ENCODE results near the gene ELANE.

ELANE gene

DNA sequence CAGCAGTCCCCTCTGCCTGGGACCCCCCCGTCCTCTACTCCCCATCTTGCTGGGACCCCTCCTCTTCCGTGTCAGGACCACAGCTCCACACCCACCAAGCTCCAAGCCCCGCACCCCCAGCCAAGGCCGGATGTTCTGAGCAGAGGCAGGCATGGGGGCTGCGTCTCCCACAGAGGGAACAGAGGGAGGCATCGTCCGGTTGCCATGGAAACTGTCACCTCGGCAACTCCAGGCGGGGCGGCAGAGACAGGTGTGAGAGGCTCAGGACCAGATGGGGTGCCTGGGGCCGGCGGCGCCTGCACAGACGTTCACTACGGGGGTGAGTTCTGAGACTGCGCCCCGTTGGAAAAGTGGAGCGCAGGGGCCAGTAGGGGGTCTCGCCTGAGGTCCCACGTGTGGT, 46.6 kb downstream of the ELANE start:
- no peak for DNase-seq (ENCODE audit: low spot score)

DNA sequence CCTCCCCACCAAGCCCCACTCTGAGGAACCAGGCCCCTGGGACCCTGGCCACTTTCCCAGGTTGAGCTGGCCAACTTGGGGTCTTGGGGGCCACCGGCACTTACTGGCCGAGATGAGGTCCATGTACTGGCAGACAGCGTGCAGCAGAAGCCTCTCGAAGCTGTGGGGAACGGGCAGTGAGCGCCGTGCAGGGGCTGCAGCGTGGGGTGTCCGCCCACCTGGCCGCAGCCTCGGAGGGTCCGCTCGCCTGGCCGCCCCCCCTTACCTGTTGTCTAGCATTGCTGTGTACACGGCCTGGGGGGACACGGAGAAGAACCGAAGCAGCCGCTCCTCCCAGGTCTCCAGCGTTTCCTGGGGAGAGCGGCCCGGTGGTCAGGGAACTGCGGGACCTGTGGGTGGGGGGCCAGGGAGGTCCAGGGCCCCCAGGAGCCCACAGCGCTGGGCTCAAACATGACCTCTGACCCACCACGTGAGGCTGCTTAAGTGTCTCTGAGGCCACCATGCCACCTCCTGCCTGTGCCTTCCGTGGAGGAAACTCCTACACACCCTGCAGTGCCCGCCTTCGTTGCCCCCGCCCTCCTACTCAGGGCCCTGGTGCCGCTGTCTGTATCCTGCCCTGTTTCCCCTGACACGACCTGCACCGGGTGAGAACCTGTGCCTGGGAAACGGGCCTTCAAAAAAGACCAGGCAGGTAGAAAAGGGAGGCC, 47.4 kb downstream of the ELANE start:
- no peak for DNase-seq (ENCODE audit: low spot score)

DNA sequence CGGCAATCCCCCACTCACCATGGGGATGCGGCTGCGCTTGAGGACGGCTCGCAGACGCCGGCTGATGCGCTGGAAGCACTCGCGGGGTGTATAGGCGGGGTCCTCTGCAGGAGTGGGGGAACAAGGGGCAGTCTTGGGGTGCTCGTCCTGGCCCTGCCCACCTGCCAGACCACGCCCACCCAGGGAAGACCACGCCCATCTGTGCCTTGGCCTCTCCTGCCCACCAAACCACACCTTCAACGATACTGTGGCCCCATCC, 47.9 kb downstream of the ELANE start:
- peak; percentile 57 for DNase-seq (ENCODE audit: low spot score)

DNA sequence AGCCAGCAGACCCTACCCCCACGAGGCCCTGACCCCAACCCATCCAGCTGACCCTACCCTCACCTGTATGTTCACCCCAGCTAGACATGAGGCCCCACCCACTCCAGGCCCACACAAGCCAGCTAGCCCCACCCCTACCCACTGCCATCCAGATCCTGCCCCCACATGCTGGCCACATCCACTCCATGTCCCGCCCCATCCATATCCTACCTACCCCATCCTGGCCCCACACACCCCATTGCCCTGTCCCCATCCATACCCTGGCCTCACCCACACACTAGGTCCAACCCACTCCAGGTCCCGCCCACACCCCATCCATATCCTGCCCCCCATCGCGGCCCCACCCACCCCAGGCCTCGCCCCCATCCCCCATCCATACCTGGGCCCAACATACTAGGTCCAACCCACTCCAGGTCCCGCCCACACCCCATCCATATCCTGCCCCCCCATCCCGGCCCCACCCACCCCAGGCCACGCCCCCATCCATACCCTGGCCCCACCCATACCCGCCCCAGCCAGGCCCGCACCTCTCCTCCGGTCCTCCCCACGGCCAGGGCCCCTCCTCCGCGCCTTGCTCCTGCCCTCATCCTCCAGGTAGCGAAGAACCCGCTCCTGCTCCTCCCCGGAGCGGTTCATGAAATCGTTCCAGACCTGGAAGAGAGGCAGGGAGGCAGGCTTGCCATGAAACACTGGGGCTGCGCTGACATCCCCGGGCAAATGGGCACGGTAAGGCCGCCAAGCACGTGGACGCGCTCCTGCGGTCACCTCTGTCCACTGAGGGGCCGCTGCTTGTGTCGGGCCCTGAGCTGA, 48.4 kb downstream of the ELANE start:
- DNase-seq (ENCODE audit: low spot score) = peak; percentile 69

DNA sequence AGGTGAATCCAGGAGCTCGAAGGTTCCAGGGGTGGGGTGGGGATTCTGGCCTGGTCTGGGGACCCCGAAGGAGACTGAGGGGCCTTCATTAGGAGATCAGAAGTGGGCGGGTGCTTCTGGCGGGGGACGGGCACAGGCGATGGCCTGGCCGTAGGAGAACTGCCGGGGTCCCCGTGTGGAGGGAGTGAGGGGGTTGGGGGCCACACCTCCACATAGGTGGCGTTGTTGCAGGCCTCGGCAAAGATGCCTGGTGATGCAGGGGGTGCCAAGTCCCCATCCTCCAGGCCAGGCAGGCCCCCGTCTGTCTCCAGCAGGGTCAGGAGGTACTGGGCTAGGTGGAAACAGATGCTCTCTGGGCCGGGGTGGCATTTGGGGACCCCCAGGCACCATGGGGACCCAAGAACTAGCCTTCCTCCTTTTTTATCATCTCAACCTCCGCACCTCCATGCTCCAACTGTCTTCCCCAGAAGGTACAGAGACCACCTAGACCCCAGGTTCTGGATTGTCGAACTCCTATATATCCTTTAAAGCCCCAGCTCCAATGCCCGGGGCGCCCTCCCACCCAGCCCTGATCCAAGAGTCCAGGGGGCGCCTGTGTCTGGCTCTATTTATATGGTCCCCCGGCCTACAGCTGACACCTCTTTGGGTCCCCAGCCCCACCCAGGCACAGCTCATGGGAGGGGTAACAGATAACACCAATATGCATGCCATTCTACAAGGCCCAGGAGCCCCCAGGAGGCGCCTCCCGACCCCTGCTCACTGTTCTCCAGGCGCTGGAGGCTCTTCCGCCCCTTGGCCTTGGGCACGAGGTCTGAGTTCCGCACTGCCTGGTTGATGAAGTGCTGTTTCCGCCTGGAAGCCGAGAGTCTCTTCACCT, 49.4 kb downstream of the ELANE start:
- DNase-seq (ENCODE audit: low spot score) = no peak

DNA sequence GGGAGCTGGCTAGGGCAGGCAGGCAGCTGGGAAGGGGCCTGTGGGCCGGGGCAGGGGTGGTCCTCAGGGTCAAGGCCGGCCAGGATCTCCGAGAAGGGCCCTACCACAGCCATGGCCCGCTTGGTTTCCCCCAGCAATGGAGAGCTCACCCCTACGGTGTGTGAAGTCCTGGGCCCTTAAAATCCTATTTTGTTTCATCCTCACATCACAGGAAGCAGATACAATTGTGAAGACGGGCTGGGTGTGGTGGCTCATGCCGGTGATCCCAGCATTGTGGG, 49.9 kb downstream of the ELANE start:
- no peak for DNase-seq (ENCODE audit: low spot score)

DNA sequence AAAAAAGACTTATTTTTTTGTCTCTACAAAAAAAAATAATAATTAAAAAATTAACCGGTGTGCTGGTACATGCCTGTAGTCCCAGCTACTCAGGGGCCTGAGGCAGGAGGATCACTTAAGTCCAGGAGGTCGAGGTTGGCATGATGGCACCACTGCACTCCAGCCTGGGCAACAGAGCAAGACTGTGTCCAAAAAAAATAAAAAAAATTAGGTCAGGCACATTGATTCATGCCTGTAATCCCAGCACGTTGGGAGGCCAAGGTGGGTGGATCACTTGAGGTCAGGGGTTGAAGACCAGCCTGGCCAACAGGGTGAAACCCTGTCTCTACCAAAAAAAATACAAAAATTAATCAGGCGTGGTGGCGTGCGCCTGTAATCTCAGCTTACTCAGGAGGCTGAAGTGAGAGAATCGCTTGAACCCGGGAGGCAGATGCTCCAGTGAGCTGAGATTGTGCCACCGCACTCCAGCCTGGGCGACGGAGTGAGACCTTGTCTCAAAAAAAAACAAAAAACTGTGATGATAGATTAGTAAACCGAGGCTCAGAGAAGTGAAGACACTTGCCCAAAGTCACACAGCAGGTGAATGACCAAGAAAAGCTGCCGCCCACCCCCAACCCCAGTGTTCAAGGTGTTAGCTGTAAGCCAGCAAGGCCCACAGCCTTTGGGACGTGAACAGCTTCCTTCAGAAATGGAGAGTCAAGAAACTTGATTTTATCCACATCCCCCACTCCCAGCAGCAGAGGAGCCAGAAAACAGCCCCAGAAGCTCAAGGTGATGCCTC, 50.5 kb downstream of the ELANE start:
- DNase-seq (ENCODE audit: low spot score) = no peak

DNA sequence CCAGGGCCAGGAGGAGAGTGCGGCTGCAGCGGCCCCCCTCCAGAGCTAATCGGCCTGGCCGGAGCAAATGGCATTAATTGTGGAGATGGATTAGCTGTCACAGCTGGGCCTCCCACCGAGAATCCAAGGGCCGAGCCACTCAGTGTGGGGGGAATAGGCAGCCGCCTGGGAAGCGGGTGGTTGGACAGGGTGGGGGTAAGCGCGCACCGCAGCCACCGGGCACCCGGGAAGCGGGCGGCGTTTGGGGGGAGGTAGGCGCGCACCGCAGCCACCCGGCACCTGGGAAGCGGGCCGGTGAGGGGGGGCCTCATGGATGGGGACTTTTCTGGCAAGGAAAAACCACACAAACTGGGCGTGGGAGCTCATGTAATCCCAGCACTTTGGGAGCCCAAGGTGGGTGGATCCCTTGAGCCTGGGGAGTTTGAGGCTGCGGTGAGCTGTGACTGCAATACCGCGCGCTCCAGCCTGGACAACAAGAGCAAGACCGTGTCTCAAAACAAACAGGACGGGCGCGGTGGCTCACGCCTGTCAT, 51.2 kb downstream of the ELANE start:
- DNase-seq (ENCODE audit: low spot score) = no peak

DNA sequence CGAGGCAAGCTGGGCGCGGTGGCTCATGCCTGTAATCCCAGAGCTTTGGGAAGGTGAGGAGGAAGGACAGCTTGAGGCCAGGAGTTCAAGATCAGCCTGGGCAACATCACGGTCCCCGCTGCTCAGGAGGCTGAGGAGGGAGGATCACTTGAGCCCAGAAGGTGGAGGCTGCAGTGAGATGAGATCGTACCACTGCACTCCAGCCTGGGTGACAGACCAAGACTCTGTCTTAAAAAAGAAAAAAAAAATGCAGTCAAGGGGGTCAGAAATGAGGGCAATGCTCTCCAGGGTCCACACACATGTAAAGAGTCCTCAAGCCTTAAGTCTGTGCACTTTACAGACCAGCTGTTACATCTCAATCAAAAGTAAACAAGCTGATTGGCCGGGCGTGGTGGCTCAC, 52.4 kb downstream of the ELANE start:
- no peak for DNase-seq (ENCODE audit: low spot score)

Measured in hematopoietic multipotent progenitor cell treated with erythropoietin and hydrocortisone succinate and interleukin-3 and kit ligand, for 17 days (in vitro differentiated cells).